HCT116 (cell line): Measurements from ENCODE around the gene SHC4. TPM values are rescaled to one million over a fixed set of nuclear protein-coding genes. Genes with fewer than 3 reads are reported as not detected.

Experiments
- ATAC-seq: fragments of 200-7000 bp; cut with Tn5 transposase; 2 replicates; pipeline ENCODE4 v1.9.1; 2020; ENCODE audit warnings: mild to moderate bottlenecking, moderate library complexity
- BruUV-seq: library from RNA; stranded (reverse); fragments of 400-500 nt; replicated peaks from 2 replicates; lab custom pipeline; 2021; lab: Mats Ljungman, UMichigan
- CTCF ChIA-PET: fragments of 300-600 bp; sonication (Branson Sonifier 250); formaldehyde crosslinking; loops from one replicate; lab custom pipeline; 2021; ENCODE audit warnings: antibody characterized with exemption; lab: Charles Lee
- POLR2A ChIA-PET: fragments of 300-600, 350-600 bp; sonication (Branson Sonifier 250); formaldehyde crosslinking; loops from one replicate; lab custom pipeline; 2021; ENCODE audit warnings: antibody characterized with exemption; lab: Charles Lee
- RAD21 ChIA-PET, 2 experiments: fragments of 300-600 bp; sonication (Branson Sonifier 250); formaldehyde crosslinking; loops; one replicate each; lab custom pipeline; 2023; ENCODE audit warnings: low total read pairs in 2 of 2; ENCODE audit not compliant: uncharacterized antibody in 2 of 2, unreplicated experiment in 2 of 2, low non-redundant PET in 1 of 2; lab: Charles Lee
- DNase-seq: peaks from one replicate; pipeline ENCODE4 v3.0.0-alpha.2; 2010; ENCODE audit warnings: low read depth, low spot score
- H2AFZ ChIP-seq: fragments of 200-600 bp; shearing (Covaris generic), sonication (generic); 2 replicates; pipeline ENCODE4 v1.6.1; 2017; ENCODE audit warnings: low read depth, mixed run types, mixed read lengths, antibody characterized with exemption, low read length; ENCODE audit not compliant: poor library complexity, severe bottlenecking
- H3K27ac ChIP-seq: 2 replicates; pipeline ENCODE4 v1.5.1; 2012; ENCODE audit warnings: low read depth, low read length
- H3K27me3 ChIP-seq: fragments of 200-600 bp; sonication (generic); 2 replicates; pipeline ENCODE4 v1.6.1; 2016; ENCODE audit warnings: mixed run types, low read length, mixed read lengths; ENCODE audit not compliant: insufficient read depth
- H3K36me3 ChIP-seq, 2 experiments: fragments of 200-500 bp in 1 of 2; fragments of 200-600 bp in 1 of 2; sonication (Bioruptor generic) in 1 of 2; sonication (generic) in 1 of 2; 2 replicates each; pipeline versions ENCODE4 v1.5.1 to v1.6.1; 2014 to 2016; ENCODE audit warnings: low read length in 2 of 2, inconsistent platforms in 1 of 2, mixed read lengths in 1 of 2, mixed run types in 1 of 2; ENCODE audit not compliant: insufficient read depth in 2 of 2, control insufficient read depth in 1 of 2
- H3K4me1 ChIP-seq, 2 experiments: fragments of 200-600 bp in 1 of 2; sonication (generic) in 1 of 2; 2 replicates each; pipeline versions ENCODE4 v1.5.1 to v1.6.1; 2012 to 2017; ENCODE audit warnings: low read length in 2 of 2, inconsistent platforms in 1 of 2, mild to moderate bottlenecking in 1 of 2, mixed read lengths in 1 of 2, mixed run types in 1 of 2, moderate library complexity in 1 of 2; ENCODE audit not compliant: insufficient read depth in 2 of 2, control insufficient read depth in 1 of 2
- H3K4me2 ChIP-seq: fragments of 200-600 bp; sonication (generic); 2 replicates; pipeline ENCODE4 v1.6.1; 2017; ENCODE audit warnings: mixed run types, low read length, mixed read lengths
- H3K4me3 ChIP-seq, 2 experiments: fragments of 200-600 bp in 1 of 2; sonication (generic) in 1 of 2; replicated peaks in 1 of 2; 2 replicates each; pipeline ENCODE4 v1.5.1; 2011 to 2016; ENCODE audit warnings: low read length in 2 of 2, control low read depth in 1 of 2, low read depth in 1 of 2, mild to moderate bottlenecking in 1 of 2, mixed read lengths in 1 of 2, mixed run types in 1 of 2
- H3K79me2 ChIP-seq: fragments of 200-600 bp; sonication (generic); 2 replicates; pipeline ENCODE4 v1.6.1; 2017; ENCODE audit warnings: mild to moderate bottlenecking, mixed run types, low read length, moderate library complexity, mixed read lengths; ENCODE audit not compliant: insufficient read depth
- H3K9ac ChIP-seq: fragments of 200-600 bp; sonication (generic); 2 replicates; pipeline ENCODE4 v1.6.1; 2016; ENCODE audit warnings: low read length, mixed read lengths
- H3K9me2 ChIP-seq: fragments of 200-600 bp; sonication (generic), shearing (Covaris generic); 2 replicates; pipeline ENCODE4 v1.6.1; 2017; ENCODE audit warnings: mixed run types, mild to moderate bottlenecking, moderate library complexity; ENCODE audit not compliant: insufficient read depth
- H3K9me3 ChIP-seq, 2 experiments: fragments of 200-500 bp in 1 of 2; fragments of 200-600 bp in 1 of 2; sonication (Bioruptor generic) in 1 of 2; sonication (generic) in 1 of 2; 2 replicates each; pipeline ENCODE4 v1.6.1; 2014 to 2017; ENCODE audit warnings: low read length in 2 of 2, mixed read lengths in 2 of 2, inconsistent platforms in 1 of 2, low read depth in 1 of 2, mild to moderate bottlenecking in 1 of 2, mixed run types in 1 of 2, moderate library complexity in 1 of 2; ENCODE audit not compliant: control insufficient read depth in 1 of 2, insufficient read depth in 1 of 2
- H4K20me1 ChIP-seq: fragments of 200-600 bp; sonication (generic), shearing (Covaris generic); 2 replicates; pipeline ENCODE4 v1.6.1; 2017; ENCODE audit warnings: mixed run types, mild to moderate bottlenecking, moderate library complexity; ENCODE audit not compliant: insufficient read depth
- CEBPB ChIP-seq: IDR thresholded peaks from 2 replicates; pipeline ENCODE4 v1.6.1; 2012; ENCODE audit warnings: low read depth
- CTCF ChIP-seq, 3 experiments: fragments of 200-600 bp in 1 of 3; sonication (generic) in 1 of 3; IDR thresholded peaks in 2 of 3; conservative IDR thresholded peaks in 1 of 3; 2 replicates each; pipeline ENCODE4 v1.5.1; 2012 to 2017; ENCODE audit warnings: low read depth in 2 of 3, low read length in 2 of 3, antibody characterized with exemption in 1 of 3, borderline replicate concordance in 1 of 3, control low read depth in 1 of 3, mild to moderate bottlenecking in 1 of 3, mixed read lengths in 1 of 3, mixed run types in 1 of 3, moderate library complexity in 1 of 3; ENCODE audit not compliant: insufficient read depth in 1 of 3
- EGR1 ChIP-seq: IDR thresholded peaks from 2 replicates; pipeline ENCODE4 v1.6.1; 2012; ENCODE audit warnings: low read depth
- ELF1 ChIP-seq: IDR thresholded peaks from 2 replicates; pipeline ENCODE4 v1.6.1; 2012; ENCODE audit warnings: low read depth, borderline replicate concordance
- FOSL1 ChIP-seq: IDR thresholded peaks from 2 replicates; pipeline ENCODE4 v1.6.1; 2012; ENCODE audit warnings: low read depth
- MAX ChIP-seq: IDR thresholded peaks from 2 replicates; pipeline ENCODE4 v1.6.1; 2012
- RAD21 ChIP-seq: IDR thresholded peaks from 2 replicates; pipeline ENCODE4 v1.6.1; 2012; ENCODE audit warnings: low read depth, mild to moderate bottlenecking
- REST ChIP-seq: IDR thresholded peaks from 2 replicates; pipeline ENCODE4 v1.6.1; 2012; ENCODE audit warnings: low read depth
- SRF ChIP-seq: IDR thresholded peaks from 2 replicates; pipeline ENCODE4 v1.6.1; 2012; ENCODE audit warnings: low read depth
- TCF7L2 ChIP-seq: IDR thresholded peaks from 2 replicates; pipeline ENCODE4 v1.7.0; 2011; ENCODE audit warnings: borderline replicate concordance, inconsistent platforms; ENCODE audit not compliant: insufficient read depth, insufficient read length; ENCODE audit errors: extremely low read depth
- YY1 ChIP-seq: IDR thresholded peaks from 2 replicates; pipeline ENCODE4 v1.6.1; 2011; ENCODE audit warnings: low read length, low read depth, moderate library complexity, mild to moderate bottlenecking; ENCODE audit not compliant: insufficient replicate concordance; ENCODE audit errors: extremely low read depth
- ZFX ChIP-seq: fragments of 450-650 bp; IDR thresholded peaks from 2 replicates; pipeline ENCODE4 v1.6.1; 2017
- intact Hi-C: fragments of 100-400 bp; cut with micrococcal nuclease; formaldehyde crosslinking; loops from 2 replicates; pipeline ENCODE4 v1.10.0; 2022
- total RNA-seq: library from RNA; stranded (reverse); gene quantifications from one replicate; pipeline ENCODE4 v1.2.1, GENCODE V29; 2021; ENCODE audit not compliant: unreplicated experiment

SHC4 gene
- total RNA-seq, 1 experiment from 2014 or later: 0.44 TPM

- POLR2A ChIA-PET: no interaction called here
- no peaks in the 10 kb centered on the region for H3K9me3 ChIP-seq
- ATAC-seq (no peak), DNase-seq (no peak)
- H3K27ac ChIP-seq: no peak overlapping the region
- H3K36me3 ChIP-seq: no peaks in the 10 kb centered on the region
- CTCF ChIA-PET: interaction anchor here (5.2 kb wide), 1 partner anchor 7 kb away, joined by 68 read pairs; no protein-coding TSS in a partner anchor
- no TSS peak for BruUV-seq
- intact Hi-C loops: loop anchor here (10.0 kb wide), 1 partner anchor 613 kb away; no protein-coding TSS in a partner anchor
- no peaks in the 10 kb centered on the region for H3K27me3 ChIP-seq
- H3K79me2 ChIP-seq: no peaks in the 10 kb centered on the region
- no peak overlapping the region for H3K4me3 ChIP-seq
- no peak overlapping the region for H3K4me2 ChIP-seq
- H3K4me1 ChIP-seq: peaks cover 4 to 16% of the 10 kb centered on the region in 2 experiments; a peak in 3 of 4 replicates
- no peaks in the 10 kb centered on the region for H4K20me1 ChIP-seq
- TF ChIP-seq MAX (no peak), REST (no peak), ELF1 (no peak), EGR1 (no peak), ZFX (no peak), CEBPB (no peak), RAD21 (no peak), YY1 (no peak), FOSL1 (no peak), CTCF (IDR thresholded peaks at IDR 0.05 in 2 of 3, conservative IDR thresholded peaks at IDR 0.05 in 1 of 3; ENCODE audit: borderline replicate concordance in 1 of 3, insufficient read depth in 1 of 3, low read depth in 2 of 3, low read length in 2 of 3) (no peak), TCF7L2 (no peak), SRF (no peak)
- H2AFZ ChIP-seq: no peak overlapping the region
- no peak overlapping the region for H3K9ac ChIP-seq
- RAD21 ChIA-PET: no interaction called here
- H3K9me2 ChIP-seq: no peaks in the 10 kb centered on the region
Measured at GRCh38 chr15:48968066-48968465, 4.3 kb upstream of the SHC4 start.
